Adrenal gland (tissue), 12 donors: ENCODE measurements around the gene OOSP2. TPM values are rescaled to one million over a fixed set of nuclear protein-coding genes. Genes with fewer than 3 reads are reported as not detected.
"Not testable (repeated sequence)": the region's sequence is repeated elsewhere in the genome, so short reads cannot be mapped to it uniquely, and the experiment has no call there.

Experiments used
- DNase-seq, 7 donors: peaks; one replicate each; pipeline ENCODE4 v3.0.0-alpha.2; 2019 to 2020
- H3K27ac ChIP-seq, 5 donors: fragments of 200-600 bp; sonication (generic) in 4 of 5; 1 replicate in 3 of 5; 2 replicates in 2 of 5; pipeline versions ENCODE4 v1.5.1 to v1.8.0; 2016 to 2020; ENCODE audit warnings: mild to moderate bottlenecking in 1 of 5
- H3K27me3 ChIP-seq: fragments of 200-600 bp; 2 replicates; pipeline ENCODE4 v1.8.0; 2021
- H3K36me3 ChIP-seq, 2 donors: fragments of 200-600 bp; replicated peaks in 1 of 2; 1 replicate in 1 of 2; 2 replicates in 1 of 2; pipeline versions ENCODE4 v1.5.1 to v1.8.0; 2018 to 2022
- H3K4me1 ChIP-seq, 2 donors: fragments of 200-600 bp; replicated peaks in 1 of 2; 1 replicate in 1 of 2; 2 replicates in 1 of 2; pipeline versions ENCODE4 v1.5.1 to v1.8.0; 2018 to 2021
- H3K4me3 ChIP-seq, 4 donors: fragments of 200-600 bp; sonication (generic) in 3 of 4; one replicate each; pipeline ENCODE4 v1.5.1; 2016 to 2018
- H3K9me3 ChIP-seq, 3 donors: fragments of 200-600 bp; sonication (generic) in 1 of 3; replicated peaks in 1 of 3; 1 replicate in 2 of 3; 2 replicates in 1 of 3; pipeline versions ENCODE4 v1.5.1 to v1.8.0; 2016 to 2021
- POLR2A ChIP-seq, 2 donors: fragments of 450-650 bp; IDR thresholded peaks; one replicate each; pipeline ENCODE4 v1.6.1; 2017; ENCODE audit warnings: antibody characterized with exemption in 2 of 2, mild to moderate bottlenecking in 2 of 2, moderate library complexity in 1 of 2
- whole genome bisulfite sequencing, 4 donors: extraction: QIAGEN DNeasy Blood & Tissue Kit in 2 of 4; methylation state at CpG; one replicate each; pipeline versions ENCODE4 v1.1.5 to v1.1.7; 2013 to 2017; 5-methylcytosine and 5-hydroxymethylcytosine counted together
- intact Hi-C, 2 donors: fragments of 100-400 bp; cut with DNase I; formaldehyde crosslinking; loops; one replicate each; pipeline versions ENCODE4 v1.14.1 to v1.15.0; 2022 to 2023
- polyA plus RNA-seq, 3 donors: library from polyadenylated mRNA; stranded (reverse); fragments of 200-250 nt in 2 of 3; fragments of 350-450 nt in 1 of 3; fragmentation: Illumina TruSeq in 1 of 3; extraction: RNeasy Lipid Tissue Mini Kit (QIAGEN cat#74804) in 1 of 3; gene quantifications; one replicate each; pipeline ENCODE4 v1.2.3, GENCODE V29; 2013 to 2014
- total RNA-seq, 9 donors: library from RNA; depleted of rRNA in 4 of 9; stranded (reverse); fragments of >200 nt in 4 of 9; fragments of 120-200 nt in 1 of 9; fragmentation: NEBNext Ultra II Directional in 1 of 9; extraction: Animal tissue kit (Norgen Biotek cat#: 25700) in 1 of 9; gene quantifications; one replicate each; pipeline versions ENCODE4 v1.1.0 to v1.2.4, GENCODE V29; 2013 to 2023
- TF ChIP-seq, protein P1 (sequence below), 6 experiments: fragments of 450-650 bp in 4 of 6; fragments of 200-600 bp in 2 of 6; sonication (generic) in 1 of 6; IDR thresholded peaks; 1 replicate in 5 of 6; 2 replicates in 1 of 6; pipeline versions ENCODE4 v1.5.1 to v1.8.0; 2016 to 2021; ENCODE audit warnings: antibody characterized with exemption in 6 of 6, mild to moderate bottlenecking in 2 of 6, moderate library complexity in 1 of 6
- donor health status: healthy with polysubstance abuse.
- donor health status: Bipolar disorder and iron deficiency.
- donor health status: DM: yes; HTN: yes; CAD: no.
- donor health status: DM: no; HTN: no; CAD: no.
- donor health status: DM: no; HTN: no; CAD: no.
- donor health status: DM: yes; HTN: yes; CAD: no.

OOSP2 gene
- total and polyA plus RNA-seq, 12 donors = not detected

DNA sequence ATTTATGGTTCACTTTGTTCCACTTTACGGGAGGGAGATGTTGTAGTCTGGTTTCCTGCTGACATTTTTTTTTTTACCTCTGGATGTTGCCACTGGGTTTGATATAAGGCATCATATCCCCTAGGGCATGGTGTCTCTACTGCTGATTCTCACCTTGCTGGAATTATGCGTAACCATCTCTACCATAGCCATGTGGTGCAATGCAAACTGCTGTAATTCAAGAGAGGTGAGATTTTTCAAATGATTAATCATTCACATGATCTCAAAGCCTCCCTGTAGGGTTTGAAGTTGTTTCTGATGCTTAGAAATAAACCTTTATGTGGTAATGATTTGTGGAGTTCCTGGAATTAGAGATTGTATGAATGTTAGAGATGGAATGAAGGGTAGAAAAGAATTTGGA is 29.2 kb downstream of the OOSP2 start:
- Histone ChIP-seq H3K27ac (no peak overlapping the region), H3K4me3 (no peak overlapping the region), H3K4me1 (no peaks in the 10 kb centered on the region), H3K27me3 (no peaks in the 10 kb centered on the region), H3K9me3 (no peaks in the 10 kb centered on the region), H3K36me3 (no peaks in the 10 kb centered on the region)
- TF ChIP-seq, protein P1, sequence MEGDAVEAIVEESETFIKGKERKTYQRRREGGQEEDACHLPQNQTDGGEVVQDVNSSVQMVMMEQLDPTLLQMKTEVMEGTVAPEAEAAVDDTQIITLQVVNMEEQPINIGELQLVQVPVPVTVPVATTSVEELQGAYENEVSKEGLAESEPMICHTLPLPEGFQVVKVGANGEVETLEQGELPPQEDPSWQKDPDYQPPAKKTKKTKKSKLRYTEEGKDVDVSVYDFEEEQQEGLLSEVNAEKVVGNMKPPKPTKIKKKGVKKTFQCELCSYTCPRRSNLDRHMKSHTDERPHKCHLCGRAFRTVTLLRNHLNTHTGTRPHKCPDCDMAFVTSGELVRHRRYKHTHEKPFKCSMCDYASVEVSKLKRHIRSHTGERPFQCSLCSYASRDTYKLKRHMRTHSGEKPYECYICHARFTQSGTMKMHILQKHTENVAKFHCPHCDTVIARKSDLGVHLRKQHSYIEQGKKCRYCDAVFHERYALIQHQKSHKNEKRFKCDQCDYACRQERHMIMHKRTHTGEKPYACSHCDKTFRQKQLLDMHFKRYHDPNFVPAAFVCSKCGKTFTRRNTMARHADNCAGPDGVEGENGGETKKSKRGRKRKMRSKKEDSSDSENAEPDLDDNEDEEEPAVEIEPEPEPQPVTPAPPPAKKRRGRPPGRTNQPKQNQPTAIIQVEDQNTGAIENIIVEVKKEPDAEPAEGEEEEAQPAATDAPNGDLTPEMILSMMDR (IDR thresholded peaks at IDR 0.05) = no peak
- TF ChIP-seq POLR2A (IDR thresholded peaks at IDR 0.05) = no peak
- 58 to 66% (median 60%) methylated on average over 2 of the region's 2 CpGs for WGBS, 4 donors
- intact Hi-C loops = no loop called here
- DNase-seq = no peak

DNA sequence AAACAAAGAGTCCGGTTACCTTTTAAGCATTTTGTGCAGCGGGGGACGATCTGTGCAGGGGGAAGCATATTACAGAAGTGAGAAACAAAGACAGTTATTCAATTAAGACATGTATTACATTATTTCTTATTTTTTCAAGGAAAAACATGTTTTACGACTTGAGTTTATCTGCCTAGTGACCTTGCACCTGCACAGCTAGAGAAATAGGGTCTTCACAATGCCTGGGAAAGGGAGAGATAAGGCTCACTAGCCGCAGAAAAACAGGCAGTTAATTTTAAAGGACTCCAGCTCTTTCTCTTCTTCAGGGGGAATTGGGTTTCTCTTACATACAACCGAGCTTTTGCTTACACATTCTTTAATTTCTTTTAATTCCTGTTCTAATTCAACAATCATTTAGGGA is 31.4 kb downstream of the OOSP2 start:
- H3K27me3 ChIP-seq, intact Hi-C loops, H3K9me3 ChIP-seq, H3K4me3 ChIP-seq, H3K36me3 ChIP-seq, DNase-seq, H3K4me1 ChIP-seq, H3K27ac ChIP-seq: not testable (repeated sequence)
- 55 to 62% (median 56%) methylated on average over 6 of the region's 6 CpGs for WGBS, 4 donors

DNA sequence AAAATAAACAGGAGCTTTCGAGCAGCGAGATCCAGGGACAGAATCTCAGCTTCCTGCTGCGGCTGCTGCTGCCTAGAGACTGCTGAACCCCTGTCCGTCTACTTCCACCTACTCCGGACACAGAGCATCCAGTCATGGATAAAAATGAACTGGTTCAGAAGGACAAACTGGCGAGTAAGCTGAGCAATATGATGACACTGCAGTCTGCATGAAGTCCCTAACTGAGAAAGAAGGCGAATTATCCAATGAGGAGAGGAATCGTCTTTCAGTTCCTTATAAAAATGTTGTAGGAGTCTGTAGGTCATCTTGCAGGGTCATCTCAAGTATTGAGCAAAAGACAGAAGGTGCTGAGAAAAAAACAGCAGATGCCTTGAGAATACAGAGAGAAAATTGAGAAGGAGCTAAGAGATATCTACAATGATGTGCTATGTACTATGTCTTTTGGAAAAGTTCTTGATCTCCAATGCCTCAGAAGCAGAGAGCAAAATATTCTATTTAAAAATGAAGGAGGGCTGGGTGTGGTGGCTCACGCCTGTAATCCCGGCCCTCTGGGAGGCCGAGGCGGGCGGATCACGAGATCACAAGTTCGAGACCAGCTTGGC is 37.1 kb downstream of the OOSP2 start:
- Histone ChIP-seq H3K9me3 (no peaks in the 10 kb centered on the region), H3K4me1 (no peaks in the 10 kb centered on the region), H3K27ac (no peak overlapping the region), H3K36me3 (no peaks in the 10 kb centered on the region), H3K27me3 (no peaks in the 10 kb centered on the region), H3K4me3 (no peak overlapping the region)
- intact Hi-C loops = no loop called here
- no peak for DNase-seq
- TF ChIP-seq, protein P1 (IDR thresholded peaks at IDR 0.05) = no peak
- no peak for TF ChIP-seq POLR2A (IDR thresholded peaks at IDR 0.05)
- 67 to 75% (median 72%) methylated on average over 15 of the region's 15 CpGs for WGBS, 4 donors

DNA sequence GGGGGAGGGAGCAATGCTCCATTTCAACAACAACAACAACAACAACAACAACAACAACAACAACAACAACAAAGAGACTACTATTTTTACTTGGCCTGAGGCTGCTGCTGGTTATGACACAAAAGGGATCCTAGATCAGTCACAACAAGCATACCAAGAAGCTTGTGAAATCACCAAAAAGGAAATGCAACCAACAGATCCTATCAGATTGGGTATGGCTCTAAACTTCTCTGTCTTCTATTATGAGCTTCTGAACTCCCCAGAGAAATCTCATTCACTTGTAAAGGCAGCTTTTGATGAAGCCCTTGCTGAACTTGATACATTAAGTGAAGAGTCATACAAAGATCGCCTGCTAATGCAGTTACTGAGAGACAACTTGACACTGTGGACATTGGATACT is 37.8 kb downstream of the OOSP2 start:
- Histone ChIP-seq H3K27ac (no peak overlapping the region), H3K4me3 (no peak overlapping the region), H3K27me3 (no peaks in the 10 kb centered on the region), H3K9me3 (no peaks in the 10 kb centered on the region), H3K36me3 (no peaks in the 10 kb centered on the region), H3K4me1 (no peaks in the 10 kb centered on the region)
- no peak for TF ChIP-seq POLR2A (IDR thresholded peaks at IDR 0.05)
- TF ChIP-seq, protein P1 (IDR thresholded peaks at IDR 0.05) = no peak
- intact Hi-C loops = no loop called here
- 77 to 83% (median 81%) methylated on average over 1 of the region's 1 CpG for WGBS, 4 donors
- no peak for DNase-seq

DNA sequence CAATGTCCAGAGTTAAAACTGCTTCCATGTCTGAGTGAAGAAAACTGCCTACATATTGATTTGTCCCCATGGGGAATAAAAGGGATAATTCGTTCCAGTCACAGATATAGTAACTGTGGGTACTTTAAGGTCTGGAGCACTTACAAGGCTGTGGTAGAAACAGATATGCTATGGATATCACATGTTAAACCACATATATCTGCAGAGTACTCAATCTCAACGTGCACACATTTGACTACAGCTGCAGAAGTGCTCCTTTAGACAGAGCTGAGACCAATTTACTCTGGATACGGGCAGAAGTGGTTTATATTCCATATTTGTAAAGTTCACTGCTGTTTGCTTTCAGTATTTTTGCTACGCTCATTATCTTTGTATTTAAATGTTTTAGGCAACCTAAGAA is 38.5 kb downstream of the OOSP2 start:
- Histone ChIP-seq H3K27ac (no peak overlapping the region), H3K9me3 (no peaks in the 10 kb centered on the region), H3K36me3 (no peaks in the 10 kb centered on the region), H3K4me3 (no peak overlapping the region), H3K4me1 (no peaks in the 10 kb centered on the region), H3K27me3 (no peaks in the 10 kb centered on the region)
- no peak for TF ChIP-seq POLR2A (IDR thresholded peaks at IDR 0.05)
- TF ChIP-seq, protein P1 (IDR thresholded peaks at IDR 0.05) = no peak
- DNase-seq = no peak
- intact Hi-C loops = no loop called here
- 66 to 72% (median 70%) methylated on average over 4 of the region's 4 CpGs for WGBS, 4 donors
